ENCODE data around the gene BMAL1. TPM values are rescaled to one million over a fixed set of nuclear protein-coding genes. Genes with fewer than 3 reads are reported as not detected.

Gene BMAL1
- total and polyA plus RNA-seq, 2 donors (not counting 3 experiments of a cell fraction or from before 2014, with no cell fraction given), result 5.8 to 10.1 TPM

DNA sequence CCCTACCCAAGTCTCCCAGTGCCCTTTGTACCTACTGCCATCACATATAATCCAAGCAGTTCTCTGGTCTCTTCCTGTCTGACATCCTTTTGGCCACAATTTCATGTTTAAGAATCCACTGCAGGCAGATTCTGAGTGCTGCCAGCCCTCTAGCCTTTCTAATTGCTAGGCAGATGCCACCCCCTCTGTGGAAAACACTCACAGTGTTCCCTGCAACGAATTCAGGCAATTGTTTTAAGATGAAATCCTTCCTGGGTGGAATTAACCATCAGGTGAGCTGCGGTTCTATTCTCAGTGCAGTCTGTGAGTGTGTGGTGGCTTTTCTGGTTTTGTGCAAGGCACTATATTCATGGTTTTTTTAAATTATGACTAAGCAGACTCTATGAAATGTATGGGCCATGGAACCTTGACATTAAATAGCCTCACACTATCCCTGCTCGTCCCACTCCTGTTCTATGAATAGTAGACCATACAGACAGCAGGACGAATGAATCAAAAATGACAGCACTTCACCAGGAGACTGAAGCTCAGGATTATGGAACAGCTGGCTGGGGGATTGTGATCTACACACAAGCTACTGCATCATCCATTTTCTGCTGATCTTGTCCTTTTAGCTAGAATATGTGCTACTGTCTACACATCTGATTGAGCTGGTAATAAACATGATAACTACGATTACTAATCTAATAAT is 29.8 kb upstream of the BMAL1 start:
- DNase-seq (ENCODE audit: low read depth, low spot score) (no peak), FAIRE-seq (no peak)
- Histone ChIP-seq H3K79me2 (ENCODE audit: control insufficient read depth, insufficient read depth, low read length) (no peaks in the 10 kb centered on the region), H3K4me3 (replicated peaks in 1 of 3; ENCODE audit: insufficient read depth in 1 of 3, low read depth in 1 of 3, low read length in 3 of 3) (no peak overlapping the region), H3K9me3 (replicated peaks; ENCODE audit: control insufficient read depth, insufficient read depth, low read length) (no peaks in the 10 kb centered on the region), H3K9ac (replicated peaks; ENCODE audit: extremely low read depth, insufficient read depth, low read length) (no peak overlapping the region), H2AFZ (ENCODE audit: low read depth, low read length) (no peak overlapping the region), H3K4me2 (ENCODE audit: insufficient read depth, low read length) (no peak overlapping the region), H3K4me1 (ENCODE audit: control insufficient read depth, extremely low read depth, insufficient read depth, low read length) (no peaks in the 10 kb centered on the region), H4K20me1 (replicated peaks; ENCODE audit: control insufficient read depth, extremely low read depth, insufficient read depth, low read length) (no peaks in the 10 kb centered on the region), H3K36me3 (ENCODE audit: control insufficient read depth in 2 of 2, extremely low read depth in 1 of 2, insufficient read depth in 2 of 2, low read length in 2 of 2) (no peaks in the 10 kb centered on the region), H3K27me3 (ENCODE audit: control insufficient read depth in 2 of 2, insufficient read depth in 2 of 2, low read length in 2 of 2) (peaks cover 25 to 36% of the 10 kb centered on the region in 2 experiments), H3K9me1 (replicated peaks; ENCODE audit: control insufficient read depth, extremely low read depth, insufficient read depth, low read length) (no peaks in the 10 kb centered on the region), H3K27ac (ENCODE audit: insufficient read depth, low read depth, low read length) (no peak overlapping the region)
- dilution Hi-C loops (cut with MboI; ENCODE audit: extremely low pct_ligation_motif_present, low sequenced_read_pairs) (no loop called here), intact Hi-C loops (cut with micrococcal nuclease) (no loop called here)
- ChIA-PET CTCF (interaction anchor here (1.1 to 4.3 kb wide), 7 partner anchors 9 to 137 kb away, joined by 3 to 25 read pairs (median 4); no protein-coding TSS in a partner anchor), POLR2A (no interaction called here)
- TF ChIP-seq FOS (IDR thresholded peaks at IDR 0.05; ENCODE audit: borderline replicate concordance, insufficient read depth, low read length) (no peak), POLR2AphosphoS5 (IDR thresholded peaks at IDR 0.05; ENCODE audit: insufficient read depth, low read depth, low read length) (no peak), POLR2A (IDR thresholded peaks at IDR 0.05; ENCODE audit: low read depth, low read length) (no peak), JUN (IDR thresholded peaks at IDR 0.05; ENCODE audit: borderline replicate concordance, insufficient read depth, insufficient read length, low read depth) (no peak), EZH2 (IDR thresholded peaks at IDR 0.05; ENCODE audit: borderline replicate concordance, low read depth, low read length, severe bottlenecking) (no peak), MYC (IDR thresholded peaks at IDR 0.05; ENCODE audit: low read depth, low read length) (no peak), GATA2 (IDR thresholded peaks at IDR 0.05; ENCODE audit: insufficient read depth, insufficient read length, low read depth, low read length) (no peak)
- TF ChIP-seq, protein P1, sequence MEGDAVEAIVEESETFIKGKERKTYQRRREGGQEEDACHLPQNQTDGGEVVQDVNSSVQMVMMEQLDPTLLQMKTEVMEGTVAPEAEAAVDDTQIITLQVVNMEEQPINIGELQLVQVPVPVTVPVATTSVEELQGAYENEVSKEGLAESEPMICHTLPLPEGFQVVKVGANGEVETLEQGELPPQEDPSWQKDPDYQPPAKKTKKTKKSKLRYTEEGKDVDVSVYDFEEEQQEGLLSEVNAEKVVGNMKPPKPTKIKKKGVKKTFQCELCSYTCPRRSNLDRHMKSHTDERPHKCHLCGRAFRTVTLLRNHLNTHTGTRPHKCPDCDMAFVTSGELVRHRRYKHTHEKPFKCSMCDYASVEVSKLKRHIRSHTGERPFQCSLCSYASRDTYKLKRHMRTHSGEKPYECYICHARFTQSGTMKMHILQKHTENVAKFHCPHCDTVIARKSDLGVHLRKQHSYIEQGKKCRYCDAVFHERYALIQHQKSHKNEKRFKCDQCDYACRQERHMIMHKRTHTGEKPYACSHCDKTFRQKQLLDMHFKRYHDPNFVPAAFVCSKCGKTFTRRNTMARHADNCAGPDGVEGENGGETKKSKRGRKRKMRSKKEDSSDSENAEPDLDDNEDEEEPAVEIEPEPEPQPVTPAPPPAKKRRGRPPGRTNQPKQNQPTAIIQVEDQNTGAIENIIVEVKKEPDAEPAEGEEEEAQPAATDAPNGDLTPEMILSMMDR (IDR thresholded peaks at IDR 0.05; ENCODE audit: extremely low read depth in 1 of 2, insufficient read depth in 1 of 2, low read depth in 1 of 2, low read length in 2 of 2), result no peak
- TF ChIP-seq, protein P2, sequence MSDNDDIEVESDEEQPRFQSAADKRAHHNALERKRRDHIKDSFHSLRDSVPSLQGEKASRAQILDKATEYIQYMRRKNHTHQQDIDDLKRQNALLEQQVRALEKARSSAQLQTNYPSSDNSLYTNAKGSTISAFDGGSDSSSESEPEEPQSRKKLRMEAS (IDR thresholded peaks at IDR 0.05; ENCODE audit: insufficient read depth, insufficient read length), result no peak
- no TSS peak for BruUV-seq (replicated peaks)
